GM21576 (cell line): ENCODE measurements around the gene COMMD3.

Experiments
- ATAC-seq: cut with Tn5 transposase; IDR thresholded peaks from one replicate; pipeline ENCODE4 v1.9.1; 2021; ENCODE audit warnings: mild to moderate bottlenecking, moderate library complexity; ENCODE audit not compliant: unreplicated experiment

Gene COMMD3

DNA sequence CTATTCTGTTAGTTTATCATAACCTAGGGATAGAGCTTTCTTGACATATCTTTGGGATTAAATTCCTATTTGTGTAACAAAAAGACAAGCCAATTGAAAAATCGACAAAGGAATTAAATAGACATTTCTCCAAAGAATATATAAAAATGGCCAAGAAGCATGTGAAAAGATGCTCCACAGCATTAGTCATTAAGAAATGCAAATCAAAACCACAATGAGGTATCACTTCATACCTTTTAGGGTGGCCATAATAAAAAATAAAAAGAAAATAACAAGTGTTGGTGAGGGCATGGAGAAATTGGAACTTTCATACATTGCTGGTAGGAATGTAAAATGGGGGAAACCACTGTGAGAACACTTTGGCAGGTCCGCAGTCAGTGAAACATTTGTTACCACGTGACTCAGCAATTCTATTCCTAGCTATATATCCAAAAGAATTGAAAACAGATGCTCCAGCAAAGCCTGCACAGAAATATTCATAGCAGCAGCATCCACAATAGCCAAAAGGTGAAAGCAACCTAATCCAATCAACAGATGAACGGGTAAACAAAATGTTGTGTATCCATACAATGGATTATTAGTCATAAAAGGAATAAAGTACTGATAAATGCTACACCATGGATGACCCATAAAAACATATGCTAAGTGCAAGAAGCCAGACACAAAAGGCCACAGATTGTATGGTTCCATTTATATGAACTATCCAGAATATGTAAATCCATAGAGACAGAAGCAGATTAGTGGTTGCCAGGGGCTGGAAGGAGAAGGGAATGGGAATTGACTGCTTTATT lies 49.7 kb downstream of the COMMD3 start:
- no peak for ATAC-seq

DNA sequence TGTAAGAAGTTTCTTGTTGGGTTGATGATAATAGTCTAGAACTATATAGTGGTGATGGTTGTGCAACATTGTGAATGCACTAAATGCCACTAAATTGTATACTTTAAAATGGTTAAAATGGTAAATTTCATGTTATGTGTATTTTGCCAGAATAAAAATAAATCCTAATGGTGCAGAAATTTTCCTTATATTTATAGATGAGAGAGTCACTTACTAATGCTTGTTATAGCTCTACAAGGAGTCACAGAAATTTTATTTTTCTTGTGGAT lies 50.2 kb downstream of the COMMD3 start:
- no peak for ATAC-seq

DNA sequence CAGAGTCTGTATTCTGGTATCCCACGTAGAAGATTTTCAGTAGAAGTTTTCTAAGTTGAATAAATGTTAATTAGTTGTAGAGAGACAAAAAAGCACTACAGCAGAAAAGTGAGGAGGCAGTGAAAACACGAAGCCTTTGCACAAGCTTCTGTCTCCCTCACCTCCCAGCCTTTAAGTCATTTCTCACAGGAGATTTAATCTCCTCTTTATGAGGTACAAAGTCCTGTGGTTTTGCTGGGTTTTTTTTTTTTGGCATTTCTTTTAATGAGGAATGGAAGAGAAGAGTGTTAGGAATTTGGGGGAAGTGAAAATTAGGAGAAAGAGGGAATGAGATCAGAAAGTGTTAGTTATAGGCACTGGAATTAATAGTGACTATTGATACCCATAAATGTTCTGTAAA lies 50.6 kb downstream of the COMMD3 start:
- ATAC-seq, result no peak

DNA sequence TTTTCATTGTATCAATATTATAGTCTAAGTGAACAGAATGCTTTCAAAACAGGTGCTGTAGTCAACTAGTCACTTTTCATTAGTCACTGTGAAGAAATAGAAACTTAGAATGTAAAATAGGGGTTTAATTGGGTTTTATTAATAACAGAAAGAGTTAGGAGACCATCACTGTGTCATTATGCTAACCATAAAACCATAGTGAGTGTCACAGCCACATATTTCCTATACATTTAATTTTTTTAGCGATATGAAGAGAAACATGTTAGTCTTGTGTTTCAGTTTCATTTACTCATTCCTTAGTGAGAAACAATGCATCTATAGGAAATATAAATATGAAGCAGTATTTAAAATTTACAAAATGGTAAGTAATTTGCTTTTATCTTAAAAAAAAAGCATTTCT lies 51.3 kb downstream of the COMMD3 start:
- ATAC-seq, result no peak

DNA sequence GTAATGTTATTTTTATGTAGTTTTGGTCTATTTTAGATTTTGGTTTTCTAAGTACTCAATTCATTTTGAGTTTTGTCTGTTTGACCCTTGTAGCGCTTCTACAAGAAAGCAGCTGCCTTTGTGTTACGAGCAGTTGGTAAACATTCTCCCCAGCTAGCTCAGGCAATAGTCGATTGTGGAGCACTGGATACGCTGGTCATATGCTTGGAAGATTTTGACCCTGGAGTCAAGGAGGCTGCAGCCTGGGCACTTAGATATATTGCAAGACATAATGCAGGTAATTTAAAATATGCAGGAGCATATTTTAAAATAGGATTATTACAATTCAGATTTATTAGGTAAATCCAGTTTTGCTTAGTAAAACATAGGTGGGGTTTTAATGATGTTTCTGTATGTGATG lies 52.2 kb downstream of the COMMD3 start:
- no peak for ATAC-seq

DNA sequence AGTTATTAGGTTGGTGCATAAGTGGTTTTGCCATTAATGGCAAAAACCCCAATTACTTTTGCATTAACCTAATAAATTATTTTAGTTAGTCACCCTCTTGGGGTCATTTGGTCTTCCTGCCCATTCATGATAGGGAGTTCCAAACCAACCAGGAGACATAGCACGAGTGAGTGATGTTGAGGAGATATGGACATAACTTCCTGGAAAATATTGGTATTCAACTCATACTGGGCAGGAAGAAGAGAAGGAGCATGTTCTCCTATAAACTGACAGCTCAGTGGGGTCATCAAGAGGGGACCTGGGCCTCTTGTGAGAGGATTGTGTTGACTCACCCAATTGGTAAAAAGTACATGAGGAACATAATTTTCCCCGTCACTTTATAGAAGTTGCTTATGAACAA lies 52.8 kb downstream of the COMMD3 start:
- no peak for ATAC-seq

DNA sequence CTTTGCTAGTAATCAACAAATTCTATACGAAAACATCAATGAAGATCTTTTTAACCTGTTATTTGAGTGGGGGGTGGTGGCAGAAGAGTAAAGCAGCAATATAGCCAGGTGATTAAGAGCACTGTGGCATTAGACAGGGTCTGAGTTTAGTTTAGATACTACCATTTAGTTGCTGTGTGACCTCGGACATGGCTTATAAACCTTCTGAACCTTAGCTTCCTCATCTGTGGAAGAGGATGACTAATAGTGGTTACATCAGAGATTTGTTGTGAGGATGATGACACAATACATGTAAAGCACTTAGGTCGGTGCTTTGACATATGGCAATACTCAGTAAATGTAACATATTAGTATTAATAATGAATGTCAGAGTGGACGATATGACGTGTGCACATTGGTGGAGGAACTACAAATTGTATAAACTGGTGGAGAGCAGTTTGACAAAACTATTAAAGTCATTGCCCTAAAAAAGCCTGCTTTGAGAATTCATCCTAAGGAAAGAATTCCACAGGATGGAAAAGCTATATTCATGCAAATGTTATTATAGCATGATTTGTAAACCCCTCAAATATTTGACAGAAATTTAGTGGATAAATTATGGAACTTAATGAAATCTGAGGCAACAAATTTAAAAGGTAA lies 53.4 kb downstream of the COMMD3 start:
- no peak for ATAC-seq
